Measurements from ENCODE around the gene CSNK1A1L. TPM values are rescaled to one million over a fixed set of nuclear protein-coding genes. Genes with fewer than 3 reads are reported as not detected.
A peak's percentile ranks its signal among the peaks of the same experiment; 100 is the strongest.

Gene CSNK1A1L
- total and polyA plus RNA-seq, 2 donors (not counting 3 experiments of a cell fraction or from before 2014, with no cell fraction given) = not detected

- POLR2A ChIA-PET = no interaction called here
- H3K9me1 ChIP-seq (replicated peaks; ENCODE audit: control insufficient read depth, extremely low read depth, insufficient read depth, low read length) = no peaks in the 10 kb centered on the region
- no peak overlapping the region for H3K27ac ChIP-seq (ENCODE audit: insufficient read depth, low read depth, low read length)
- peak; percentile 24 for FAIRE-seq
- DNase-seq (ENCODE audit: low read depth, low spot score) = peak; percentile 15
- no peaks in the 10 kb centered on the region for H4K20me1 ChIP-seq (replicated peaks; ENCODE audit: control insufficient read depth, extremely low read depth, insufficient read depth, low read length)
- H3K4me3 ChIP-seq (replicated peaks in 1 of 3; ENCODE audit: insufficient read depth in 1 of 3, low read depth in 1 of 3, low read length in 3 of 3) = no peak overlapping the region
- no peaks in the 10 kb centered on the region for H3K79me2 ChIP-seq (ENCODE audit: control insufficient read depth, insufficient read depth, low read length)
- dilution Hi-C loops (cut with MboI; ENCODE audit: extremely low pct_ligation_motif_present, low sequenced_read_pairs) = no loop called here
- no peaks in the 10 kb centered on the region for H3K36me3 ChIP-seq (ENCODE audit: control insufficient read depth in 2 of 2, extremely low read depth in 1 of 2, insufficient read depth in 2 of 2, low read length in 2 of 2)
- no peaks in the 10 kb centered on the region for H3K4me1 ChIP-seq (ENCODE audit: control insufficient read depth, extremely low read depth, insufficient read depth, low read length)
- no peaks in the 10 kb centered on the region for H3K9me3 ChIP-seq (replicated peaks; ENCODE audit: control insufficient read depth, insufficient read depth, low read length)
- CTCF ChIA-PET = interaction anchor here (1.0 to 4.2 kb wide), 10 partner anchors 12 to 1090 kb away, joined by 3 to 31 read pairs (median 4); partner anchors contain the start of gene ALG5
- TF ChIP-seq JUN (IDR thresholded peaks at IDR 0.05; ENCODE audit: borderline replicate concordance, insufficient read depth, insufficient read length, low read depth) (no peak), CTCF (IDR thresholded peaks at IDR 0.05; ENCODE audit: extremely low read depth in 1 of 2, insufficient read depth in 1 of 2, low read depth in 1 of 2, low read length in 2 of 2) (peak; percentile 15 to 25), EZH2 (IDR thresholded peaks at IDR 0.05; ENCODE audit: borderline replicate concordance, low read depth, low read length, severe bottlenecking) (no peak)
- no peaks in the 10 kb centered on the region for H3K27me3 ChIP-seq (ENCODE audit: control insufficient read depth in 2 of 2, insufficient read depth in 2 of 2, low read length in 2 of 2)
- H3K4me2 ChIP-seq (ENCODE audit: insufficient read depth, low read length) = no peak overlapping the region
- intact Hi-C loops (cut with micrococcal nuclease) = loop anchor here (1.0 kb wide), 1 partner anchor 649 kb away; no protein-coding TSS in a partner anchor
- no peak overlapping the region for H2AFZ ChIP-seq (ENCODE audit: low read depth, low read length)
- BruUV-seq (replicated peaks) = no TSS peak
- H3K9ac ChIP-seq (replicated peaks; ENCODE audit: extremely low read depth, insufficient read depth, low read length) = no peak overlapping the region
These were observed 36.5 kb downstream of the CSNK1A1L start for GRCh38 chr13:37068962-37069361.

- H3K79me2 ChIP-seq (ENCODE audit: control insufficient read depth, insufficient read depth, low read length) = no peaks in the 10 kb centered on the region
- dilution Hi-C loops (cut with MboI; ENCODE audit: extremely low pct_ligation_motif_present, low sequenced_read_pairs) = no loop called here
- no peaks in the 10 kb centered on the region for H3K36me3 ChIP-seq (ENCODE audit: control insufficient read depth in 2 of 2, extremely low read depth in 1 of 2, insufficient read depth in 2 of 2, low read length in 2 of 2)
- no peak overlapping the region for H3K27ac ChIP-seq (ENCODE audit: insufficient read depth, low read depth, low read length)
- no peak overlapping the region for H3K4me3 ChIP-seq (replicated peaks in 1 of 3; ENCODE audit: insufficient read depth in 1 of 3, low read depth in 1 of 3, low read length in 3 of 3)
- no peaks in the 10 kb centered on the region for H3K9me3 ChIP-seq (replicated peaks; ENCODE audit: control insufficient read depth, insufficient read depth, low read length)
- intact Hi-C loops (cut with micrococcal nuclease) = loop anchor here (1.0 kb wide), 1 partner anchor 648 kb away; no protein-coding TSS in a partner anchor
- no peaks in the 10 kb centered on the region for H4K20me1 ChIP-seq (replicated peaks; ENCODE audit: control insufficient read depth, extremely low read depth, insufficient read depth, low read length)
- no peaks in the 10 kb centered on the region for H3K9me1 ChIP-seq (replicated peaks; ENCODE audit: control insufficient read depth, extremely low read depth, insufficient read depth, low read length)
- H3K4me2 ChIP-seq (ENCODE audit: insufficient read depth, low read length) = no peak overlapping the region
- H3K27me3 ChIP-seq (ENCODE audit: control insufficient read depth in 2 of 2, insufficient read depth in 2 of 2, low read length in 2 of 2) = no peaks in the 10 kb centered on the region
- no peak for DNase-seq (ENCODE audit: low read depth, low spot score)
- TF ChIP-seq MYC (IDR thresholded peaks at IDR 0.05; ENCODE audit: low read depth, low read length) (no peak), FOS (IDR thresholded peaks at IDR 0.05; ENCODE audit: borderline replicate concordance, insufficient read depth, low read length) (no peak)
- no TSS peak for BruUV-seq (replicated peaks)
- H3K9ac ChIP-seq (replicated peaks; ENCODE audit: extremely low read depth, insufficient read depth, low read length) = no peak overlapping the region
- FAIRE-seq = no peak
- H2AFZ ChIP-seq (ENCODE audit: low read depth, low read length) = no peak overlapping the region
- ChIA-PET POLR2A (no interaction called here), CTCF (interaction anchor here (1.6 to 4.2 kb wide), 2 partner anchors 37 to 784 kb away, joined by 4 to 31 read pairs; no protein-coding TSS in a partner anchor)
- no peaks in the 10 kb centered on the region for H3K4me1 ChIP-seq (ENCODE audit: control insufficient read depth, extremely low read depth, insufficient read depth, low read length)
These were observed 37.6 kb downstream of the CSNK1A1L start for GRCh38 chr13:37067874-37068273.

Measured in endothelial cell of umbilical vein (primary cell).